OCI-LY3 (cell line): ENCODE data around the gene PACSIN2.

Experiments
- H2AFZ ChIP-seq: fragments of 200-600, 300-600 bp; shearing (Covaris generic); 2 replicates; pipeline ENCODE4 v1.6.0; 2014; ENCODE audit warnings: antibody characterized with exemption, low read depth, low read length
- H3K27ac ChIP-seq: fragments of 200-600, 300-600 bp; sonication (generic); 2 replicates; pipeline ENCODE4 v1.5.1; 2014; ENCODE audit warnings: mild to moderate bottlenecking, low read length, moderate library complexity, mixed read lengths
- H3K27me3 ChIP-seq: fragments of 200-600, 300-600 bp; sonication (generic); 2 replicates; pipeline ENCODE4 v1.6.1; 2014; ENCODE audit warnings: low read depth, low read length, mixed read lengths
- H3K36me3 ChIP-seq: fragments of 200-600, 300-600 bp; sonication (generic); replicated peaks from 2 replicates; pipeline ENCODE3; 2014; ENCODE audit warnings: low read depth, low read length, mixed read lengths
- H3K4me1 ChIP-seq: fragments of 300-600, 200-600 bp; sonication (generic); 2 replicates; pipeline ENCODE4 v1.6.1; 2014; ENCODE audit warnings: low read length, mixed read lengths
- H3K4me2 ChIP-seq: fragments of 200-600, 300-600 bp; sonication (generic); 2 replicates; pipeline ENCODE4 v1.6.1; 2014; ENCODE audit warnings: low read length, mixed read lengths
- H3K4me3 ChIP-seq: fragments of 300-600, 200-600 bp; sonication (generic); 2 replicates; pipeline ENCODE4 v1.5.1; 2014; ENCODE audit warnings: antibody characterized with exemption, mild to moderate bottlenecking, low read length, moderate library complexity
- H3K79me2 ChIP-seq: fragments of 300-600, 200-600 bp; shearing (Covaris generic); 2 replicates; pipeline ENCODE4 v1.6.1; 2014; ENCODE audit warnings: mild to moderate bottlenecking, low read length, mixed read lengths
- H3K9ac ChIP-seq: fragments of 300-600, 200-600 bp; shearing (Covaris generic); 2 replicates; pipeline ENCODE4 v1.6.0; 2014; ENCODE audit warnings: mild to moderate bottlenecking, low read length, moderate library complexity
- H3K9me3 ChIP-seq: fragments of 200-600, 300-600 bp; shearing (Covaris generic); 2 replicates; pipeline ENCODE4 v1.6.1; 2014; ENCODE audit warnings: low read length, mixed read lengths; ENCODE audit not compliant: insufficient read depth
- H4K20me1 ChIP-seq: fragments of 200-600, 300-600 bp; sonication (generic); 2 replicates; pipeline ENCODE4 v1.6.1; 2016; ENCODE audit warnings: low read length, mixed read lengths; ENCODE audit not compliant: insufficient read depth
- EZH2phosphoT487 ChIP-seq: fragments of 200-600 bp; shearing (Covaris generic); IDR thresholded peaks from 2 replicates; pipeline ENCODE4 v1.6.1; 2018; ENCODE audit warnings: antibody characterized with exemption, mixed run types, low read depth
- TF ChIP-seq, protein P1 (sequence below): fragments of 200-600, 300-600 bp; sonication (generic); IDR thresholded peaks from 2 replicates; pipeline ENCODE4 v1.5.1; 2014; ENCODE audit warnings: antibody characterized with exemption, low read length, low read depth

PACSIN2 gene

DNA sequence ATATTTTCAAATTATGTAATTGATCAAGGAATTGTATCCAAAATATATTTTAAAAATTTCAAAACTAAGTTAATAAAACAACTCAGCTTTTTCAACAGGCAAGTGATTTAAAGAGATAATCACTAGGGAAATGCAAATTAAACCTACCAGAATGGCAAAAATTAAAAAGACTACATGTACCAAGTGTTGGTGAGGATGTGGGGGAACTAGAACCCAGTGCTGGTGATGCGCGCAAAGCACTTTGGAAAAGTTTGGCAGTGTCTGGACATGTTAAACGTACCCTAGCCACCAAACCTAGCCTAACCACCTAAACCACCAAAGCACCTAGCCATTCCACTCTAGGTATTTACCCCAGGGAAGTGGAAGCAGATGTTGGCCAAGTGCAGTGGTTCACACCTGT is 22.9 kb downstream of the PACSIN2 start:
- no peak overlapping the region for H3K4me2 ChIP-seq
- H4K20me1 ChIP-seq = peaks cover 59% of the 10 kb centered on the region
- 0 out of 2 replicates have a peak, but pooled peaks cover 3% of the 10 kb centered on the region for H3K9me3 ChIP-seq
- H3K27ac ChIP-seq = no peak overlapping the region
- no peak overlapping the region for H2AFZ ChIP-seq
- H3K79me2 ChIP-seq = peaks cover 80% of the 10 kb centered on the region
- peaks cover 10% of the 10 kb centered on the region for H3K4me1 ChIP-seq
- no peak overlapping the region for H3K4me3 ChIP-seq
- peaks cover 7% of the 10 kb centered on the region for H3K36me3 ChIP-seq
- H3K9ac ChIP-seq = no peak overlapping the region
- no peak for TF ChIP-seq EZH2phosphoT487
- TF ChIP-seq, protein P1, sequence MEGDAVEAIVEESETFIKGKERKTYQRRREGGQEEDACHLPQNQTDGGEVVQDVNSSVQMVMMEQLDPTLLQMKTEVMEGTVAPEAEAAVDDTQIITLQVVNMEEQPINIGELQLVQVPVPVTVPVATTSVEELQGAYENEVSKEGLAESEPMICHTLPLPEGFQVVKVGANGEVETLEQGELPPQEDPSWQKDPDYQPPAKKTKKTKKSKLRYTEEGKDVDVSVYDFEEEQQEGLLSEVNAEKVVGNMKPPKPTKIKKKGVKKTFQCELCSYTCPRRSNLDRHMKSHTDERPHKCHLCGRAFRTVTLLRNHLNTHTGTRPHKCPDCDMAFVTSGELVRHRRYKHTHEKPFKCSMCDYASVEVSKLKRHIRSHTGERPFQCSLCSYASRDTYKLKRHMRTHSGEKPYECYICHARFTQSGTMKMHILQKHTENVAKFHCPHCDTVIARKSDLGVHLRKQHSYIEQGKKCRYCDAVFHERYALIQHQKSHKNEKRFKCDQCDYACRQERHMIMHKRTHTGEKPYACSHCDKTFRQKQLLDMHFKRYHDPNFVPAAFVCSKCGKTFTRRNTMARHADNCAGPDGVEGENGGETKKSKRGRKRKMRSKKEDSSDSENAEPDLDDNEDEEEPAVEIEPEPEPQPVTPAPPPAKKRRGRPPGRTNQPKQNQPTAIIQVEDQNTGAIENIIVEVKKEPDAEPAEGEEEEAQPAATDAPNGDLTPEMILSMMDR = no peak
- H3K27me3 ChIP-seq = no peaks in the 10 kb centered on the region

- H3K9ac ChIP-seq = no peak overlapping the region
- peaks cover 7% of the 10 kb centered on the region for H3K36me3 ChIP-seq
- 0 out of 2 replicates have a peak, but pooled peaks cover 3% of the 10 kb centered on the region for H3K9me3 ChIP-seq
- no peak overlapping the region for H3K4me2 ChIP-seq
- H4K20me1 ChIP-seq = peaks cover 69% of the 10 kb centered on the region
- TF ChIP-seq, protein P1 = no peak
- TF ChIP-seq EZH2phosphoT487 = no peak
- H3K4me3 ChIP-seq = no peak overlapping the region
- H3K79me2 ChIP-seq = peaks cover 80% of the 10 kb centered on the region
- H3K27me3 ChIP-seq = no peaks in the 10 kb centered on the region
- H3K27ac ChIP-seq = no peak overlapping the region
- peaks cover 10% of the 10 kb centered on the region for H3K4me1 ChIP-seq
- H2AFZ ChIP-seq = no peak overlapping the region
Measured at GRCh38 chr22:42991010-42991651, 23.8 kb downstream of the PACSIN2 start.

GRCh38 chr22:42990131-42990838 is 24.7 kb downstream of the PACSIN2 start:
- H3K4me3 ChIP-seq = no peak overlapping the region
- H3K79me2 ChIP-seq = peaks cover 78% of the 10 kb centered on the region
- H3K9ac ChIP-seq = no peak overlapping the region
- no peak for TF ChIP-seq EZH2phosphoT487
- TF ChIP-seq, protein P1 = 0 out of 2 replicates have a peak, but pooled peaks have one; percentile 10
- H3K4me1 ChIP-seq = peaks cover 6% of the 10 kb centered on the region
- H3K27me3 ChIP-seq = no peaks in the 10 kb centered on the region
- peaks cover 71% of the 10 kb centered on the region for H4K20me1 ChIP-seq
- H3K36me3 ChIP-seq = peaks cover 7% of the 10 kb centered on the region
- H3K9me3 ChIP-seq = 0 out of 2 replicates have a peak, but pooled peaks cover 3% of the 10 kb centered on the region
- H2AFZ ChIP-seq = no peak overlapping the region
- no peak overlapping the region for H3K27ac ChIP-seq
- no peak overlapping the region for H3K4me2 ChIP-seq

DNA sequence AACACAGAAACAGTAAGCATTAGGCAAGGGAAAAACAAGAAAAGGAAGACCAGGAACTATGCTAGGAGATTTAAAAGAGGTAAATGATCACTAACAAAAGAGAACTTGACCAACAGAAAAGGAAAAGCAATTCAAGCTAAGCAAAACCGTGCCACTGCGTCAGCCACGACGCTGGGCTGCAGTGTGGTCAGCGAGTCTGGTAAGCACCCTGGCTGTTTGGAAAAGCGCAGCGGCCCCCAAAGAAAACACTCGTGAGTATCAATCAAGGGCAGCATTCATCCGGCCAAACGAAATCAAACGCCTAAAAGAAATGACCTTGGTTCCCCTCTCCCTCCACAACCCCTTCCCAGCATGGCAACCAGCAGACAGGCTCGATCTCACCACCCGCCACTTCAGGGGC is 28.8 kb downstream of the PACSIN2 start:
- Histone ChIP-seq H3K79me2 (peaks cover 47% of the 10 kb centered on the region), H3K27ac (no peak overlapping the region)

More for the DNA sequence above, 28.8 kb downstream of the PACSIN2 start:
- Histone ChIP-seq H3K9ac (no peak overlapping the region), H3K27me3 (no peaks in the 10 kb centered on the region), H3K36me3 (no peaks in the 10 kb centered on the region), H3K4me2 (no peak overlapping the region), H3K4me3 (no peak overlapping the region), H3K9me3 (no peaks in the 10 kb centered on the region), H4K20me1 (peaks cover 46% of the 10 kb centered on the region), H2AFZ (no peak overlapping the region), H3K4me1 (no peaks in the 10 kb centered on the region)
- TF ChIP-seq EZH2phosphoT487 = no peak
- TF ChIP-seq, protein P1 = no peak
